IPS DF 4.7 (cell line): ENCODE measurements around the gene SHC4.
"Not testable (repeated sequence)": the region's sequence is repeated elsewhere in the genome, so short reads cannot be mapped to it uniquely, and the experiment has no call there.

Experiments used
- DNase-seq: peaks from one replicate; pipeline ENCODE4 v3.0.0-alpha.2; 2013; ENCODE audit warnings: low spot score; ENCODE audit errors: extremely low read depth

Gene SHC4

GRCh38 chr15:48925714-48926223 is 38.0 kb downstream of the SHC4 start:
- no peak for DNase-seq

GRCh38 chr15:48924528-48925393 is 39.0 kb downstream of the SHC4 start:
- DNase-seq: no peak

GRCh38 chr15:48922046-48922445 is 41.7 kb downstream of the SHC4 start:
- no peak for DNase-seq

GRCh38 chr15:48916721-48917120 is 47.0 kb downstream of the SHC4 start:
- no peak for DNase-seq

- no peak for DNase-seq
These were observed 47.9 kb downstream of the SHC4 start for GRCh38 chr15:48915861-48916260.

GRCh38 chr15:48914717-48915116 is 49.0 kb downstream of the SHC4 start:
- no peak for DNase-seq

- DNase-seq: no peak
These were observed 50.6 kb downstream of the SHC4 start for GRCh38 chr15:48913141-48913540.

- DNase-seq: not testable (repeated sequence)
These were observed 53.2 kb downstream of the SHC4 start for GRCh38 chr15:48910554-48910953.

- DNase-seq: not testable (repeated sequence)
These were observed 54.4 kb downstream of the SHC4 start for GRCh38 chr15:48909313-48909712.

- no peak for DNase-seq
These were observed 57.9 kb downstream of the SHC4 start for GRCh38 chr15:48905847-48906246.

- DNase-seq: no peak
These were observed 58.5 kb downstream of the SHC4 start for GRCh38 chr15:48905216-48905615.

- DNase-seq: no peak
These were observed 59.0 kb downstream of the SHC4 start for GRCh38 chr15:48904758-48905157.

GRCh38 chr15:48899793-48900192 is 63.9 kb downstream of the SHC4 start:
- no peak for DNase-seq

GRCh38 chr15:48898446-48898845 is 65.3 kb downstream of the SHC4 start:
- no peak for DNase-seq

- DNase-seq: no peak
These were observed 65.7 kb downstream of the SHC4 start for GRCh38 chr15:48898032-48898431.

GRCh38 chr15:48896869-48897814 is 66.6 kb downstream of the SHC4 start:
- no peak for DNase-seq

- DNase-seq: no peak
These were observed 70.4 kb downstream of the SHC4 start for GRCh38 chr15:48893311-48893710.

GRCh38 chr15:48891232-48891765 is 72.4 kb downstream of the SHC4 start:
- DNase-seq: no peak

GRCh38 chr15:48890375-48890972 is 73.2 kb downstream of the SHC4 start:
- DNase-seq: no peak

- no peak for DNase-seq
These were observed 73.8 kb downstream of the SHC4 start for GRCh38 chr15:48889925-48890324.

GRCh38 chr15:48888836-48889235 is 74.9 kb downstream of the SHC4 start:
- DNase-seq: no peak
